NCI-H2227 treated with DMSO at 0.1 percent for 48 hours (cell line): ENCODE data around the gene LSAMP.
"Not testable (repeated sequence)": the region's sequence is repeated elsewhere in the genome, so short reads cannot be mapped to it uniquely, and the experiment has no call there.

ENCODE experiments used
- DNase-seq: peaks from one replicate; lab custom pipeline; 2025; lab: John Stamatoyannopoulos, UW

LSAMP gene

DNA sequence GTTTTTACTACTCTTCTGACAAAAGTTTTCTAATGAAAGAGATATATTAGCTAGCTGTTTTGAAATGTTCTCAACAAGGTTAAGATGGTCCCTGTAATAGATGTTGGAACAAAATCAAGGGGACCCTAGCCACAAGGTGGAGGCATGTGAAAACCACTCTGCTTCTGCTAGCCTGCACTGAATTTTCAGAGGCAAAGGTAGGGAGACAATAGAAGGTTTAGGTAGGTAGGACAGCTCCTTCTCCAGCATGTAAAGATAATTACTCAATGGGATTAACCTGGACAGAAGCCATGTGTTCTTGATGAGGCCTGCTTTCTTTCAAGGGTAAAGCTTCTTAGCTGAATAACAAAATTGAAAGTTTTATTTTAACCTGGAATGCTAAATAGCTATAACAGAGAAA, 333.5 kb downstream of the LSAMP start:
- no peak for DNase-seq

DNA sequence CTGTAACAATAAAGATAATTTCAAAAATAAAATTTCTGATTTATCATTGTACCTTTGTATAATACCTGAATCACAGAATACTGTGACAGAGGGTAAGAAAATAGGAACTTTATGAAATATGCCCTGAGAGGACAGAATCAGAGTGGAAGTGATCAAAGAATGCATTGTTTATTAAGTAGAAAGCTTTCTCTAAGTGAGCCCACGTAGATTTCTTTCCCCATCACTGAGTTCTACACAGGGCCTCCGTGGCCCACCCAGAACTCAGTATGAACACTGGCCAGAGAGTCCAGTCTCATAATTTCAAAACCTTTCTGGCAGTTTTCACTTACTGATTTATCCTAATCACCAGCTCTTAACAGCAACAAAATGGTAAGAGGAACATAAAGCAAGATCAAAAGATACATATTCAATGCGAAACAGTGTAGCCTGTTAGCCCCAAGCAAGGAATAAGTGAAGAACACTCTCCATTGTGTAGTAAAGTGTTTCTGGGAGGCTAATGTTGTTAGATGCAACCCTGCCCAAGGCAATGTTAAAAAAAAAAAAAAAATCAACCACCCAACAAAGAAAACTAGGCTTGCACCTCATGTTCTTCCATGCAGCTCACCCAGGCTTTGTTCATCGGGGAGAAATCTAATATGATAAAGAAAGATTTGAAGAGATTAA, 341.3 kb downstream of the LSAMP start:
- DNase-seq: no peak

DNA sequence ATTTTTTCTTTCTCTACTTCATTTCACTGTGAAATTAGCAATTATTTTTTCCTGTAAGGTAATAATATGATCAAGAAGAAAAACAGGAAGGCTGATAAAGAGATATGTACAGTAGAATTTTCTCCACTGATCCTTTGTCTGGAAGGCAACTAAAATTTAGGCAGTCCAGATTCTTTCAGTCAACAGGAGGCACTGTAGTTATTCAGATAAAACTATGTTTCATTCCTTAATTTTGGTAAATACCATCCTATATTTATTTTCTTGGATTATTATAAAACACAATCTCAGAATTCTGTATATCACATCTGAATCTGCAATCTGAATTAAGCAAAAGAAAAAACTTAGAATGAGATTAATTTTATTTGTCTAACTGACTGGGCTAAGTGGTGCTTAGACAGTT, 343.2 kb downstream of the LSAMP start:
- no peak for DNase-seq

DNA sequence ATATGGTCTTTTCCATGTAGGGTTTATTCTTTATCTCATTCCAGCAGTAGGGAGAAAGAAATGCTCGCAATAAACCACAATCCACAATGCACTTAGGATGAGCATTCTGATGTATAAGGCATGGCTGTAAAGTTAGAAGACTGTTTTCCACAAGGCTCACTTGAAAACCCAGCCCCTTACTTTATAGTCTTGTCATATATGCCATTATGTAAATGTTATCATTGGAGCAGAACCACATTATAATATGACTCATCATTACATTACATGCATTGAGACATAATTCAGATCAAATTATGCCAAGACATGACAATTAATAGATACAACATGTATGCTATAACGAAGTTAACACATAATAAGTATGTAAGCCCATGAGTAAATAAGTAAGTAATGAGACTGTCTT, 348.1 kb downstream of the LSAMP start:
- no peak for DNase-seq

DNA sequence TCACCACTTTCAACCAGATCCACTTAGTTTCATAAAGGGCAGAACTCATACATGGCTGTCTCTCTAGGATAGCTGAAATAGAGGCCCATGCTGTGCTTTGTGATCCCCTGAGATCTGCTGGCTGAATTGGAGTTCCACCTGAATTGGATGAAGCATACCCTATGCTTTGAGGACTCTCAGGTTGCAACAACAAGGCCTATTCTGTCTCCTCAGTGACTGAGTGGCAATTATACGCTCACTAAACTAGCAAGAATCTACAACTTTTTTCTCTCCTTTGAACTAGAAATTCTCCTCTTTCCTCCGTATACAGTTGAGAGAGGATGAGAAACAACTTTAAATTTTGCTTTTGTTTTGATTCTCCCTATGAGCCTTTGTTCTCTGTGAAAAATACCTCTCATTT, 348.7 kb downstream of the LSAMP start:
- no peak for DNase-seq

DNA sequence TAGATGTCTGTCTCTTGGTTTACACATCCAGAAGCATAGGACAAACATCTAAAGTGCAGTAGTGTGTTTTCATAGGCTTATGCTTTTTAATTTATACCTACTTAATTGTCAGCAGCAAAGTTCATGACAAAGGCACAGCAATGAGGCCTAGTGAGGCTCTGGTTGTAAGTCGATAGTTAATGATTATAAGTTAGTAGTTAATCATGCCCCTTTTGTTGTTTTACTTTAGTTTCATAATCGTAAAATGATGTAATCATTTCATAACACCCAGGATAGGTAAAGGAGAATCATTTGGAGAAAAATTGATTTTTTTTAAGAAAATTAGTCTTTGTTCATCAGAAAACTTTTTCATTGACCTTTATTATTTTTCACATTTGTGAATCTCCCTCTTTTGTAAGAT, 351.9 kb downstream of the LSAMP start:
- DNase-seq: no peak

DNA sequence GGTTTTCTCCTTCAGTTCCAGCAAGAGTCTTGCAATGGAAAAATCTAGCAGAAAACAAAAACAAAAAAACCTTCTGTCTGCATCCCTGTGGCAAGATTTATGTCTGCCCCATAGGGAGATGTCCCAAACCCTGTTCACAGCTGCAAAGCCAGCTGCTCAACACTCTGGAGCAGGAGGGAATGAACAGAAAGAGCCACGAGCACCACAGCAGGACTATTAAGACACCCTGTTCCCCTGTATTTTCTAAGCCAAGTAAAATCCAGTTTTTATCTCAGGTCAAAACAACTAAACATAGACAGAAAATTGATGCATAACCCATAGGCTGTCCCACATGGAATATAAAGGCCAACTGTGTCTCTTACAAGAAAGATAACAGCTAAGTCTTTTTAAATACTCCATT, 357.9 kb downstream of the LSAMP start:
- DNase-seq: no peak

DNA sequence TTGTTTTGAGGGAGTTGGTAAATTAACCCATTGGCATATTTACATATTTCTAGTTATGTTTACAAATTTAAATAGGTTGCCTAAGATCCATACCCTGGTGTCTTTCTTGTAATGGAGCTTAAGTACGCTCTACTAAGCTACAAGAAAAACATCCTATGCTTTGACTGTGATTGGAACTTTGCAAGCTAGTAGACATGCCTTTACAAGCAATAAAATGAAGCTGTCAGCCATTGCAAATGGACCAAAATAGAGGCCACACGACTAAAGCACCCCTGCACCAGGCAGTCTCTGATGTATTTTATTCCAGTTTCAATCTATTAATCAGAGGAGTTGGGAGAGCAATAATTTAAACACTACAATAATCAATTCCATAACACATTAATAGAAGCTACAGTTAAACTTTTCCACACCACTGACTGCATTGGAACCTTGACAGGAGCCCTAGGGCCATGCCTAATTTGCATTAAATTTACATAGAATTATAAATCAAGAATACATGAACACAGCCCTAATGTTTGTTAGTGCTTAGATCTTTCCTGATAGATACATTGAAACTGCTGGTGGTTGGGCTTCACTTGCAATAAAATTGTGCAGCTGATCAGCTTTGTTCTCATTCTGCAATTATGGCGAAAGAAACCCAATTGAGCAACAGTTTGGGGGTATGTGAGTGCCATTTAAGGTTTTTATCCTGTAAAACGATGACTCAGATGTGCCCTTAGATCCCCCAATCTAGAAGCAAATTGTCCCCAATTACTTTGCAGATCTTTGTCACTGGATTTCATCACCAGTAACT, 360.1 kb downstream of the LSAMP start:
- no peak for DNase-seq

DNA sequence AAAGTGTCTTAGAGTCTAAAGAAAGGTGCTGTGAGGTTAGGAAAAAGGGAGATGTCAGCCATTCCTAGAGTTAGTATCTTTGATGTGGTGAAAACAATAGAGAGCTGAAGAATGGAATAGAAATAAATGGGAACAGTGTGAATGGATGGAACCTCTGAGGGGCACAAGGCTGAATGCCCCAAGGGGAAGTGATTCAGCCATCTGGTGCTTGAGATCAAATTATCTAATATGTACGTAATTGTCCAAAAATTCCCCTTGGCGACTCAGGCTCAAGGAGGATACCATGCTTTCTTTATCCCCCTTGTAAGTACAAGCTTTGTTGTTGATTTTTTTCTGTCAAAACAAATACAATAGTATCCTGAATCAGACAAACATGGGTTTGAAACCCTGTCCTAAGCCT, 361.6 kb downstream of the LSAMP start:
- DNase-seq: no peak

DNA sequence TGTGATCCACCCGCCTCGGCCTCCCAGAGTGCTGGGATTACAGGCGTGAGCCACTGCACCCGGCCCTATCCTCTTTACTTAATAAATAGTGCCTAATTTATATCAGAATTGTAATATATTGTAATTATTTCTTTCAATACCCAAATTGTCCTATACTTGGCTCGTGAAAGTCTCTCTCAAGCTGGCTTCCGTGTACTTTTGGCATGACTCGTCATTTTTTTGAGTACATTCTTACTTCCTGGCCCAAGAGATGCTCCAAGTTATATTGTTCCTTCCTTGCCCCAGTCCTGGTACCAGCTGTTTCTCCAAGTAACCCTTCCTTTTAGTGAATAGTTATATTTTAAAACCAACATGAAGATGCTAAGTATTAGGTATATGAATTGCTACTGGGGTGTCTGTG, 366.7 kb downstream of the LSAMP start:
- DNase-seq: no peak

DNA sequence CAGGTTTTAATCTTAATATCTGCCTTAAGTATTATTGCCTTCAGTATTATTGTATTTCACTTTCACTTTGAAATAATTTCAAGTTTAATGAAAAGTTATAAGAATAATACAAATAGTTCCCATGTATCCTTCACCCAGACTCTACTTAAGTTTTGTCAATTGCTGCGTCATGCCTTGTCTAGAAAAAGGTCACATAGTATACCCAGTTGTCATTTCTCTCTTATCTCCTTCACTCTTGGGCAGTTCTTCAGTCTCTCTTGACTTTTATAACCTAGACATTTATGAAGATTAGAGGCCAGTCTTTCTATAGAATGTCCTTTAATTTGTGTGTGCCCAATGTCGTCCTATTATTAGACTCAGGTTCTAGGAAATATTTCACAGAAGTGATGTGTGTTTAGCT, 367.7 kb downstream of the LSAMP start:
- no peak for DNase-seq

DNA sequence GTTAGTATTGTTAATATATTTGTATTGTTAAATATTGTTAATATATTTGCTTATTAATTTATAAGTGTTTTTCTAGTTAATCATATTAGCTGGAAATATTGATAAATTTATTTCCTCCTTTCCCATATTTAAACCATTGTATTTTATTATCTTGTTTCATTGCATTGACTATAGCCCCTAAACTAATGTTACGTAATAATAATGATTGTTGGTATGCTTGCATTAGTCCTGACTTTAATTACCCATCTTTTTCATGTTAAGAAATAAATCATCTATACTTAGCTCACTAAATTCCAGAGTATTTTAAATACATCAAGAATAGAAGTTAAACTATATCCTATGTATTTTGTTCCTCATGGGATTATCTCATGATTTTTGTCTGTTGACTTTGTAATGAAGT, 368.2 kb downstream of the LSAMP start:
- DNase-seq: no peak

DNA sequence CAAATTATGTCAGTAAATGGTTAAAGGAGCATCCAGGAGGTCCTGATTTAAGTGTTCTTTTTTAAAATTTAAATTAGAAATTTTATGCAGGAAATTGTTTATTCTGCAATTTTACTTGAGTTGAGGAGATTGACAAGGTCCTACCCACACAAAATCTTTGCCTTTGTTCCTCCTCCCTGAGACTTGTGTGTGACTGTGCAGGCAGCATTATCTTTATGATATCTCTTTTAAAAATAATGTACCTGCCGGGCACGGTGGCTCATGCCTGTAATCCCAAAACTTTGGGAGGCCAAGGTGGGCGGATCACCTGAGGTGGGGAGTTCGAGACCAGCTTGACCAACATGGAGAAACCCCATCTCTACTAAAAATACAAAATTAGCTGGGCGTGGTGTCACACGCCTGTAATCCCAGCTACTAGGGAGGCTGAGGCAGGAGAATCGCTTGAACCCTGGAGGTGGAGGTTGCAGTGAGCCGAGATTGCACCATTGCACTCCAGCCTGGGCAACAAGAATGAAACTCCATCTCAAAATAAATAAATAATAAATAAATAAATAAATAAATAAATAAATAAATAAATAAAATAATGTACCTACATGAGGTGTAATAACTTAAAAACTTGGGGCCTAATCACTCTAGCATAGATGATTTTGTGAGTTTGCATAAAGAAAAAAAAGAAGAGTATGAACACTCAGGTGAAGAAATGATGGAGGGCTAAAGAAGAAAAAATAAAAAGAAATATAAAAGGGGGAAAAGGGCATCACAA, 374.6 kb downstream of the LSAMP start:
- not testable (repeated sequence) for DNase-seq

DNA sequence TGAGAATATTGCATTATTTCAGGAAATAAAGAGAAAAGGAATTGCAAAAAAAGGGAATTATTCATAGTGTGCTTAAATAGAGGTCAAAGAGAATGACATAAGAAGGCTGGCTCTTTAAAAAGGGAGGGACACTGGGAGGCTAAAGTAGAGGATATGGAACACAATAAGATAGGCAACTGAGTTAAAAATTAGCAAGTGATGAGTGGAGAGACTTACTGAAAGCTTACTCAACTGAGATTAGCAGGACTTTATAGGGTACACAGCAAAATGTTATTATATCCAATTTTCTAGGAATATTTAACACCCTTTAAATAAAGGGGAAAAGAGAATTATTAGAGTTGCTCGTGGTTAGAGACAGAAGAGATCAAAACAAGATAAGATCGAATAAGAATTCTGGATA, 375.2 kb downstream of the LSAMP start:
- no peak for DNase-seq

DNA sequence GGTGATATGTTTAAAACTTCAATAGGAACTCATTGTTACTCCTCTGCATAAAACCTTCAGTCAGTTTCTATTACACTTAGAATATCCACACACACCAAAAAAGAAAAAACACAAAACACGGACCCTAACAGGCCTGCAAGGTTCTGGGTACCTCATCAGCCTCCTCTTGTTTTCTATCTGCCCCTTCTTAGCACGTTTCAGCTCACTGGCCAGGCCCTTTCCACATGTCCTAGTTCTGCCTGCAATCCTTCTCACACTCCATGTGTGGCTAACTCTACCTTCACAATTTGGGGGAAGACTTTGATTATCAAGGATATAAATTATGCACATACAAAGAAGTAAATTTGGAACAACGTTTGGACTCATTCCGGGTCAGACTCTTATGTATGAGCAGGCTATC, 376.3 kb downstream of the LSAMP start:
- no peak for DNase-seq

DNA sequence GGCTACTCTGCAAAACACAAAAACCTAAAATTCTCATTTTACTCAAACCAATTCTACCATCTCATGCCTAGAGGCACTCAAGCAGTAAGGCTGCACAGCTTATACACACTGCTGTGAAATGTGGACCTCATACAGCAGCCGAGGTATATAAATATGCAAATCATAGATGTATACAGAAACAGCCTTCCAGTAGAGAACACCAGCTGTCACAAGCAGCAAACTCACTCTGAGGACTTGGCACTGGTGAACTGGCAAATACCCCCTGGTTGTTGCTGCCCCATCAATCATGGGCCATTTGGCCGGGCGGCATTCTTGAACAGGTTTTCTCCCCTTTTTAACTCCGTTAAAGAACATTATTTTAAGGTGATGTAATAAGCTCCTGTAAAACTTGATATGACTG, 378.0 kb downstream of the LSAMP start:
- DNase-seq: no peak

DNA sequence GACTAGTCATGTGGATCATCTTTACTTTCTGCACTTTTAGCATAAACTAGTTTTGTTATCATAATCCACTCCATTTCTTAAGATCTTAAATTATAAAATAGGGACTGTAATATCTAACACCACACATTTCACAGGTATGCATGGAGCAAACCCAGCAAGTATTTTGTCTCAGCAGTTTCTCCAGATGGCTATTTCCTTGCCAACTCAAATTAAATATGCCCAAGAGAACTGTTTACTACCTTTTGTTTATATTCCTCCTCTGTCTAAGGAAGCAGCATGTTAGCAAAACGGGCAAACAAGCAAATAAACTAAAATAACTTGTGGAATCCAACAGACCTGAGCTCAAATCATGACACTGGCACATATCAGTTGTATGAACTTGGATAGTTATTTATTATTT, 379.8 kb downstream of the LSAMP start:
- no peak for DNase-seq

DNA sequence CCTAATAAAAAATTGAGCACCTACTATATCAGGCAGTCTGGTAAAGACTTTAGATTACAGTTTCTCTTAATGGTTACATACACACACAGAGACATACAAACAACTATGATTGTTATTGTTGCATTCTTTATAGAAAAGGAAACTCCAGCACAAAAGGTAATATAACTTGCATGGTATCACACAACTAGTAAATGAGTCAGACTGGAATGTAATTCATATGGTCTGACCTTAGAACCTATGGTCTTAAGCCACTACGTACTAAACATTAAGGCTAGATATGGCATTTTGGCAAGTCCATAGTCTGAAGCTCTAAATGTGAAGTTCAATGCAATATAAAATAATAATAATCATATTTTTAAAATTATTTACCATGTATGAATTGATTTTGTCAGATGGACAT, 380.6 kb downstream of the LSAMP start:
- DNase-seq: no peak

DNA sequence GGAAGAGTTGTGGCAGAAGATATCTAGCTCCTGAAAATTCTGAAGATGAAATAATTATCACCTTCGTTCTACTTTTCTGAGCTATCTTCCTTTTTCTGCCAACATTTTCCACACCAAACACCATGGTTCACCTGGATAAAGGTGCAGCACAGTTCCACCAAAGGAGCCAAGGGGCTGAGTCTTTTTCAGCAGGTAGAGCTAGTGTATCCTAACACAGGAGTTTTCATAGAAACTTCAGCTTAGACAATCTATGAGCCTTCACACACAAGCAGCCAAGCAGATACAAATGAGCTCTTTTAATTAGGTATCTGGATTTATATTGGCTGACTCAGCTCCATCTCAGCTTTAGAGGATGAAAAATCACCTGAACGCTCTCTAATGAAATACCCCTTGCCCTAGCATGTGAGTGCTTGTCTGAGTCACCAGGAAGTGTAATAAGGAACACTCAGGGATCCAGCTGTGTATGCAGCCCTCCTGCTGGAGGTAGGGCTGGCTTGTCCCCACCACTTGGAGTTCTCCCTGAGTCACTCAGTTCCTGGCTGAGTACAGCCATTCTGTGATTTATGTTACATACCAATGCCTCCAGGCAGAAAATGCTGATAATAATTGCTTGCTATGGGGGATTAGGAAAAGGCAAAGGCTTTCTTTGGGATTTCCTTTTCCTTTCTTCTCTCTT, 385.7 kb downstream of the LSAMP start:
- no peak for DNase-seq

DNA sequence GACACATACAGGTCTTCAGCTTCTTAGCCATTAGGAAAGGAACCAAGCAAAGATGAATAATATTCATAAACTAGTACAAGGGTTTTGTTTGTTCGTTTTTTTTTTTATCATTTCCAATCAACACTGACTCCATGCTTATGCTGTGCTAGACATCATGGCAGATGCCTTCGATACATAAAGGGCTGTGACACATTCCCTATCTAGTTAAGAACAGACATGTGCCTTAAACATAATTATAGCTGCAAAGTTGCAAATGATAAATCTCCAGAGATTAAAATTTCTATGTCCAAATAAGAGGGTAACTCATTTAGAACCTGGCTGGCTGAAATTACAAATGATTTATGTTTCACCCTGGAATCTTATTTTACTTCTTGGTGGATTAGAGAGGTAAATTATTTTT, 386.4 kb downstream of the LSAMP start:
- no peak for DNase-seq

DNA sequence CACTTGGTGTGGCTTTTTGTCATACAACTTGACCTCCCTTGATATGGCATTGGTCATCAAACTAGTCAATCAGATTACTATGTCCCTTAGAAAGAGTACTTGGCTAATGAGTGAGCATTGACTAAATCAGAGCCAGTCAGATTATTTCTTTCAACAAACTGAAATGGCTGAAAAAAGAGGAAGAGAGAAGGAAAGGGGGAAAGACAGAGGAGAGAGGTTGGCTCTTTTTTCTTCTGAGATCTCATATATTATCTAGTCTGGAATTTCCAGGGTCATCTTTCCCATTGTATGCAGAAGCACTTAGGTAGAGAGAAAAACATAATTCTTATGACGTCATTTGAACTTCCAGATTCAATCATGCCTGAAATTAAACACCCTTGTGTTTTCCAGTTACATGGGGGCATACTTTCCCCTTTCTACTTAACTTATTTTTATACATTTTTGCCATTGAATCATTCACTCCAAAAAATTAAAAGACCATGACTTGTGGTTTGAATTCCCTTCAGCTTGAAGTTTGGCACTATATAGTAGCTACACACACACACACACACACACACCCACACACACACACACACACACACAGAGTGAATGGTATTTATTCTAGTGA, 387.8 kb downstream of the LSAMP start:
- DNase-seq: no peak

DNA sequence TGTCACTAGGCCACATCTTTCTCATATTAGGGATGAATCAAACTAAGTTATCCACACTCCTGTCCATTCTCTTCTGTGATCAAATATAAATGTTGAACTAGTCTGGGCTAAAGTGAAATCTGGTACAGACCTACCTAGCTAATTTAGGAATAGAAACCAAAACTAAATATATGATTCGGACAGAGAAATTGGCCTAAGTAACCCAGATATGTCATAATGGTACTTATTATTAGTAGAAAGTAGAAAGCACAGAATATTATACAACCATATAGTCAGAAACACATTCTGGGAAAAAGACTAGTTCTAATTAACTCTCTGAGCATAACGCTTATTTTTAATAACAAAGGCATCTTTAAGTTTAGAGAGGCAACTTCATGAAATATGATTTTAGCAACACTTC, 389.0 kb downstream of the LSAMP start:
- no peak for DNase-seq
